Stomach (tissue), 9 donors: Measurements from ENCODE around the gene PRRX2. TPM values are rescaled to one million over a fixed set of nuclear protein-coding genes. Genes with fewer than 3 reads are reported as not detected.

Source experiments
- DNase-seq, 2 donors: peaks; one replicate each; pipeline versions ENCODE4 v3.0.0 to v3.0.0-alpha.2; 2013 to 2019
- H3K27ac ChIP-seq, 5 donors: fragments of 200-600 bp in 4 of 5; sonication (generic) in 4 of 5; one replicate each; pipeline ENCODE4 v1.5.1; 2013 to 2019; ENCODE audit warnings: mild to moderate bottlenecking in 1 of 5, moderate library complexity in 1 of 5
- H3K27me3 ChIP-seq, 3 donors: fragments of 200-600 bp; sonication (generic); one replicate each; pipeline ENCODE4 v1.5.1; 2017 to 2019; ENCODE audit warnings: mixed run types in 1 of 3
- H3K36me3 ChIP-seq, 4 donors: fragments of 200-600 bp; sonication (generic); 1 replicate in 3 of 4; 2 replicates in 1 of 4; pipeline ENCODE4 v1.5.1; 2016 to 2019
- H3K4me1 ChIP-seq, 4 donors: fragments of 200-600 bp; sonication (generic); one replicate each; pipeline ENCODE4 v1.5.1; 2016 to 2019
- H3K4me3 ChIP-seq, 4 donors: fragments of 200-600 bp; sonication (generic) in 3 of 4; one replicate each; pipeline ENCODE4 v1.5.1; 2016 to 2019; ENCODE audit warnings: mild to moderate bottlenecking in 1 of 4
- H3K9me3 ChIP-seq, 4 donors: fragments of 200-600 bp; sonication (generic); one replicate each; pipeline ENCODE4 v1.5.1; 2016 to 2019
- CTCF ChIP-seq, 7 experiments: fragments of 450-650 bp in 4 of 7; fragments of 200-600 bp in 3 of 7; sonication (generic) in 3 of 7; IDR thresholded peaks; one replicate each; pipeline ENCODE4 v1.5.1; 2016 to 2019; ENCODE audit warnings: antibody characterized with exemption in 7 of 7, control low read depth in 2 of 7, mild to moderate bottlenecking in 1 of 7
- EP300 ChIP-seq: sonication (generic); formaldehyde crosslinking; IDR thresholded peaks from one replicate; pipeline ENCODE4 v1.6.1; 2017; ENCODE audit warnings: antibody characterized with exemption
- POLR2A ChIP-seq, 4 donors: fragments of 450-650 bp; IDR thresholded peaks; one replicate each; pipeline ENCODE4 v1.6.1; 2016; ENCODE audit warnings: antibody characterized with exemption in 4 of 4, control low read depth in 2 of 4, mild to moderate bottlenecking in 1 of 4, moderate library complexity in 1 of 4
- POLR2AphosphoS5 ChIP-seq, 3 donors: sonication (generic); formaldehyde crosslinking; IDR thresholded peaks; one replicate each; pipeline ENCODE4 v1.6.1; 2016; ENCODE audit warnings: antibody characterized with exemption in 3 of 3
- WGBS, 5 donors: extraction: QIAGEN DNeasy Blood & Tissue Kit in 3 of 5; methylation state at CpG; one replicate each; pipeline versions ENCODE4 v1.1.5 to v1.1.7; 2013 to 2018; 5-methylcytosine and 5-hydroxymethylcytosine counted together
- intact Hi-C: fragments of 100-400 bp; cut with DNase I; formaldehyde crosslinking; loops from one replicate; pipeline ENCODE4 v1.15.1; 2023; ENCODE audit warnings: low total_unique reads
- polyA plus RNA-seq, 3 donors: library from polyadenylated mRNA; stranded (reverse); fragments of 200-250 nt; gene quantifications; one replicate each; pipeline ENCODE4 v1.2.3, GENCODE V29; 2013
- total RNA-seq, 5 donors: library from RNA; depleted of rRNA; stranded (reverse); fragments of >200 nt; gene quantifications; one replicate each; pipeline versions ENCODE4 v1.1.0 to v1.2.3, GENCODE V29; 2014 to 2016
- donor health status: healthy with polysubstance abuse.
- donor health status: Bipolar disorder and iron deficiency.
- donor health status: healthy.

The PRRX2 gene
- total and polyA plus RNA-seq, 8 donors: 0.87 to 8.4 (median 3.0) TPM; not detected in 2

- TF ChIP-seq POLR2A (IDR thresholded peaks at IDR 0.05) (no peak), POLR2AphosphoS5 (IDR thresholded peaks at IDR 0.05) (no peak), EP300 (no peak), CTCF (IDR thresholded peaks at IDR 0.05) (no peak)
- H3K4me3 ChIP-seq: no peak overlapping the region
- WGBS, 5 donors: 68 to 78% (median 73%) methylated on average over 16 to 17 of the region's 17 CpGs
- no peaks in the 10 kb centered on the region for H3K27me3 ChIP-seq
- H3K4me1 ChIP-seq: peaks cover 15 to 24% (median 20%) of the 10 kb centered on the region in 4 donors
- intact Hi-C loops: loop anchor here (5.0 kb wide), 1 partner anchor 137 kb away; no protein-coding TSS in a partner anchor
- H3K9me3 ChIP-seq: no peaks in the 10 kb centered on the region
- H3K27ac ChIP-seq: no peak overlapping the region
- no peaks in the 10 kb centered on the region for H3K36me3 ChIP-seq
- no peak for DNase-seq
These were observed 20.5 kb upstream of the PRRX2 start for GRCh38 chr9:129644902-129645301.

GRCh38 chr9:129646252-129646651 is 19.2 kb upstream of the PRRX2 start:
- intact Hi-C loops: loop anchor here (5.0 kb wide), 1 partner anchor 136 kb away; no protein-coding TSS in a partner anchor
- Histone ChIP-seq H3K4me3 (no peak overlapping the region), H3K27me3 (no peaks in the 10 kb centered on the region), H3K9me3 (no peaks in the 10 kb centered on the region), H3K4me1 (peaks cover 2 to 10% (median 6%) of the 10 kb centered on the region in 4 donors), H3K27ac (no peak overlapping the region), H3K36me3 (no peaks in the 10 kb centered on the region)
- no peak for DNase-seq
- TF ChIP-seq EP300 (no peak), POLR2AphosphoS5 (IDR thresholded peaks at IDR 0.05) (no peak), CTCF (IDR thresholded peaks at IDR 0.05) (no peak), POLR2A (IDR thresholded peaks at IDR 0.05) (no peak)
- 79 to 92% (median 82%) methylated on average over 9 to 12 of the region's 12 CpGs for WGBS, 5 donors

- Histone ChIP-seq H3K36me3 (no peaks in the 10 kb centered on the region), H3K4me1 (peaks cover 0 to 7% (median 3%) of the 10 kb centered on the region in 4 donors), H3K9me3 (no peaks in the 10 kb centered on the region), H3K27me3 (no peaks in the 10 kb centered on the region), H3K4me3 (no peak overlapping the region), H3K27ac (no peak overlapping the region)
- no peak for DNase-seq
- no peak for TF ChIP-seq CTCF (IDR thresholded peaks at IDR 0.05)
- TF ChIP-seq POLR2AphosphoS5 (IDR thresholded peaks at IDR 0.05): no peak
- no peak for TF ChIP-seq POLR2A (IDR thresholded peaks at IDR 0.05)
- no peak for TF ChIP-seq EP300
- WGBS, 5 donors: 89 to 98% (median 96%) methylated on average over 7 of the region's 7 CpGs
- intact Hi-C loops: loop anchor here (5.0 kb wide), 1 partner anchor 136 kb away; no protein-coding TSS in a partner anchor
These were observed 18.8 kb upstream of the PRRX2 start for GRCh38 chr9:129646654-129647053.

- intact Hi-C loops: loop anchor here (5.0 kb wide), 1 partner anchor 135 kb away; no protein-coding TSS in a partner anchor
- no peak for TF ChIP-seq EP300
- no peak for TF ChIP-seq POLR2A (IDR thresholded peaks at IDR 0.05)
- TF ChIP-seq POLR2AphosphoS5 (IDR thresholded peaks at IDR 0.05): no peak
- no peak for TF ChIP-seq CTCF (IDR thresholded peaks at IDR 0.05)
- peaks cover 0 to 3% (median 1%) of the 10 kb centered on the region in 4 donors for H3K4me1 ChIP-seq
These were observed 17.8 kb upstream of the PRRX2 start for GRCh38 chr9:129647635-129648034.

More at GRCh38 chr9:129647635-129648034, 17.8 kb upstream of the PRRX2 start:
- no peaks in the 10 kb centered on the region for H3K9me3 ChIP-seq
- no peaks in the 10 kb centered on the region for H3K36me3 ChIP-seq
- H3K27ac ChIP-seq: no peak overlapping the region
- H3K27me3 ChIP-seq: no peaks in the 10 kb centered on the region
- 80 to 98% (median 91%) methylated on average over 8 to 10 of the region's 10 CpGs for WGBS, 5 donors
- no peak overlapping the region for H3K4me3 ChIP-seq
- DNase-seq: no peak
